Osteocyte (in vitro differentiated cells): Measurements from ENCODE around the gene LAMA3. TPM values are rescaled to one million over a fixed set of nuclear protein-coding genes. Genes with fewer than 3 reads are reported as not detected.

ENCODE experiments used
- DNase-seq: peaks from one replicate; pipeline ENCODE4 v3.0.0; 2021; ENCODE audit warnings: mixed read lengths; ENCODE audit not compliant: unreplicated experiment; ENCODE audit errors: extremely low spot score
- H3K27ac Mint-ChIP-seq: one replicate; pipeline ENCODE4 v1.8.0; 2021; ENCODE audit warnings: mild to moderate bottlenecking, mixed read lengths; ENCODE audit not compliant: unreplicated experiment
- H3K27me3 Mint-ChIP-seq: one replicate; pipeline ENCODE4 v1.8.0; 2021; ENCODE audit warnings: mixed read lengths; ENCODE audit not compliant: unreplicated experiment
- H3K36me3 Mint-ChIP-seq: one replicate; pipeline ENCODE4 v1.8.0; 2021; ENCODE audit warnings: mixed read lengths; ENCODE audit not compliant: unreplicated experiment
- H3K4me1 Mint-ChIP-seq: one replicate; pipeline ENCODE4 v1.8.0; 2021; ENCODE audit warnings: mixed read lengths; ENCODE audit not compliant: unreplicated experiment
- H3K4me3 Mint-ChIP-seq: one replicate; pipeline ENCODE4 v1.8.0; 2021; ENCODE audit warnings: mild to moderate bottlenecking, moderate library complexity, mixed read lengths; ENCODE audit not compliant: unreplicated experiment
- H3K9me3 Mint-ChIP-seq: one replicate; pipeline ENCODE4 v1.8.0; 2021; ENCODE audit warnings: mixed read lengths; ENCODE audit not compliant: unreplicated experiment
- CTCF ChIP-seq: fragments of 200-600 bp; sonication (generic); IDR thresholded peaks from 2 replicates; pipeline ENCODE4 v1.5.0; 2021; ENCODE audit warnings: antibody characterized with exemption, mild to moderate bottlenecking, moderate library complexity
- total RNA-seq: library from RNA; stranded (reverse); gene quantifications from 2 replicates; pipeline ENCODE4 v1.2.1, GENCODE V29; 2021

The LAMA3 gene
- total RNA-seq, 1 donor from 2014 or later, result not detected

- H3K4me3 Mint-ChIP-seq, result no peak overlapping the region
- no peaks in the 10 kb centered on the region for H3K9me3 Mint-ChIP-seq
- no peak overlapping the region for H3K27ac Mint-ChIP-seq
- H3K36me3 Mint-ChIP-seq, result no peaks in the 10 kb centered on the region
- no peaks in the 10 kb centered on the region for H3K4me1 Mint-ChIP-seq
- peaks cover 7% of the 10 kb centered on the region for H3K27me3 Mint-ChIP-seq
- DNase-seq, result no peak
- TF ChIP-seq CTCF, result no peak
These were observed 67.6 kb downstream of the LAMA3 start for GRCh38 chr18:23756590-23757436.

GRCh38 chr18:23757437-23757733 lies 68.1 kb downstream of the LAMA3 start:
- no peak overlapping the region for H3K4me3 Mint-ChIP-seq

GRCh38 chr18:23758281-23758680 lies 69.0 kb downstream of the LAMA3 start:
- Mint-ChIP-seq H3K4me1 (no peaks in the 10 kb centered on the region), H3K27me3 (peaks cover 7% of the 10 kb centered on the region), H3K36me3 (no peaks in the 10 kb centered on the region), H3K9me3 (no peaks in the 10 kb centered on the region), H3K27ac (no peak overlapping the region), H3K4me3 (no peak overlapping the region)
- TF ChIP-seq CTCF, result no peak
- no peak for DNase-seq

More at GRCh38 chr18:23757437-23757733, 68.1 kb downstream of the LAMA3 start:
- TF ChIP-seq CTCF, result no peak
- Mint-ChIP-seq H3K9me3 (no peaks in the 10 kb centered on the region), H3K27ac (no peak overlapping the region), H3K4me1 (no peaks in the 10 kb centered on the region), H3K36me3 (no peaks in the 10 kb centered on the region), H3K27me3 (peaks cover 7% of the 10 kb centered on the region)
- DNase-seq, result no peak

- DNase-seq, result no peak
- Mint-ChIP-seq H3K4me1 (no peaks in the 10 kb centered on the region), H3K36me3 (peaks cover 2% of the 10 kb centered on the region), H3K9me3 (no peaks in the 10 kb centered on the region), H3K27me3 (peaks cover 9% of the 10 kb centered on the region), H3K4me3 (no peak overlapping the region), H3K27ac (no peak overlapping the region)
- no peak for TF ChIP-seq CTCF
These were observed 72.7 kb downstream of the LAMA3 start for GRCh38 chr18:23761941-23762340.

- peaks cover 13% of the 10 kb centered on the region for H3K27me3 Mint-ChIP-seq
- no peaks in the 10 kb centered on the region for H3K4me1 Mint-ChIP-seq
- DNase-seq, result no peak
- H3K36me3 Mint-ChIP-seq, result peaks cover 3% of the 10 kb centered on the region
- no peak overlapping the region for H3K27ac Mint-ChIP-seq
- no peak for TF ChIP-seq CTCF
- H3K9me3 Mint-ChIP-seq, result peaks cover 6% of the 10 kb centered on the region
- H3K4me3 Mint-ChIP-seq, result no peak overlapping the region
These were observed 74.1 kb downstream of the LAMA3 start for GRCh38 chr18:23763343-23763742.
